Measurements from ENCODE around the gene SLC3A2. TPM values are rescaled to one million over a fixed set of nuclear protein-coding genes. Genes with fewer than 3 reads are reported as not detected.
A peak's percentile ranks its signal among the peaks of the same experiment; 100 is the strongest.

SLC3A2 gene
- total RNA-seq, 1 experiment from 2014 or later = 290 TPM

DNA sequence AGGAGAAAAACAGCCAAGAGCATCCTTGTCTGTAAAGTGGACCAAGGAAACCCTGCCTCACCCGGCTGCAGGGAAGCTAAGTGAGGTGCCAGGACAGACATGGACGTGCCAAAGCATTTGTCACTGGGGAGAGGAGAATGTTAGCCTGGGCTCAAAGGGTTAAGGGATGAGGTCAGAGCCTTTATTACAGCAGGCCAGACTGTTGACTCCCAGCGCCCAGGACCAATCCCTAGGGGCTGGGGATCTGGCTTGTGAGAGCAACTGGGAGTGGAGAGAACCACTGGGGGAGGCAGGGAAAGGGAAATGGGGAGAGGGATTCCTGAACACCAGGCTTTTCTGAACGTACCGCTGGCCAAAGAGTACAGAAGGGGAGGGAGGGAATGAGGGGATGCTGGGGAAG lies 37.8 kb downstream of the SLC3A2 start:
- Histone ChIP-seq H2BK120ac (ENCODE audit: low read depth, low read length, poor library complexity, severe bottlenecking) (no peak overlapping the region), H4K91ac (ENCODE audit: insufficient read length, low read depth, low read length) (no peak overlapping the region), H4K5ac (ENCODE audit: insufficient read length, low read depth, low read length) (no peak overlapping the region), H2BK15ac (ENCODE audit: low read depth, low read length) (no peak overlapping the region), H3K79me1 (ENCODE audit: insufficient read depth, low read depth, low read length, poor library complexity, severe bottlenecking) (no peaks in the 10 kb centered on the region), H3K79me2 (ENCODE audit: insufficient read depth, low read length) (no peaks in the 10 kb centered on the region), H4K20me1 (ENCODE audit: control insufficient read depth, insufficient read depth, insufficient read length) (no peaks in the 10 kb centered on the region), H2BK5ac (ENCODE audit: insufficient read length, low read length) (no peak overlapping the region), H3K14ac (ENCODE audit: insufficient read depth, low read length) (no peak overlapping the region), H3K4me2 (ENCODE audit: insufficient read depth, insufficient read length, low read length) (no peak overlapping the region), H4K8ac (replicated peaks; ENCODE audit: insufficient read length, low read depth, low read length) (no peak overlapping the region), H2AK5ac (ENCODE audit: insufficient read length, low read length) (no peak overlapping the region), H3K56ac (ENCODE audit: insufficient read length, low read depth, low read length) (no peak overlapping the region), H3K9ac (ENCODE audit: extremely low read depth, insufficient read length, low read length) (no peak overlapping the region), H3K27me3 (ENCODE audit: insufficient read depth, low read length) (peaks cover 2% of the 10 kb centered on the region), H3K18ac (ENCODE audit: insufficient read length, low read depth, low read length) (no peak overlapping the region), H3K27ac (ENCODE audit: insufficient read length, low read depth, low read length) (no peak overlapping the region), H3T11ph (ENCODE audit: low read length) (no peak overlapping the region), H3K9me3 (ENCODE audit: control insufficient read depth, low read depth, low read length) (no peaks in the 10 kb centered on the region), H3K4ac (ENCODE audit: low read depth, low read length) (no peak overlapping the region), H3K23me2 (ENCODE audit: insufficient read length, low read depth, low read length, poor library complexity, severe bottlenecking) (peaks cover 2% of the 10 kb centered on the region), H3K23ac (ENCODE audit: insufficient read length, low read depth, low read length) (no peak overlapping the region), H2BK12ac (ENCODE audit: insufficient read length, low read depth, low read length) (no peak overlapping the region), H3K4me1 (ENCODE audit: insufficient read depth, low read length) (no peaks in the 10 kb centered on the region), H2AFZ (ENCODE audit: low read length) (no peak overlapping the region), H2BK20ac (ENCODE audit: low read depth, low read length, poor library complexity, severe bottlenecking) (no peak overlapping the region)
- DNase-seq = no peak
- H3K9me3 Mint-ChIP-seq = no peaks in the 10 kb centered on the region; a peak in 1 of 5 replicates
- TF ChIP-seq, protein P1, sequence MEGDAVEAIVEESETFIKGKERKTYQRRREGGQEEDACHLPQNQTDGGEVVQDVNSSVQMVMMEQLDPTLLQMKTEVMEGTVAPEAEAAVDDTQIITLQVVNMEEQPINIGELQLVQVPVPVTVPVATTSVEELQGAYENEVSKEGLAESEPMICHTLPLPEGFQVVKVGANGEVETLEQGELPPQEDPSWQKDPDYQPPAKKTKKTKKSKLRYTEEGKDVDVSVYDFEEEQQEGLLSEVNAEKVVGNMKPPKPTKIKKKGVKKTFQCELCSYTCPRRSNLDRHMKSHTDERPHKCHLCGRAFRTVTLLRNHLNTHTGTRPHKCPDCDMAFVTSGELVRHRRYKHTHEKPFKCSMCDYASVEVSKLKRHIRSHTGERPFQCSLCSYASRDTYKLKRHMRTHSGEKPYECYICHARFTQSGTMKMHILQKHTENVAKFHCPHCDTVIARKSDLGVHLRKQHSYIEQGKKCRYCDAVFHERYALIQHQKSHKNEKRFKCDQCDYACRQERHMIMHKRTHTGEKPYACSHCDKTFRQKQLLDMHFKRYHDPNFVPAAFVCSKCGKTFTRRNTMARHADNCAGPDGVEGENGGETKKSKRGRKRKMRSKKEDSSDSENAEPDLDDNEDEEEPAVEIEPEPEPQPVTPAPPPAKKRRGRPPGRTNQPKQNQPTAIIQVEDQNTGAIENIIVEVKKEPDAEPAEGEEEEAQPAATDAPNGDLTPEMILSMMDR (conservative IDR thresholded peaks at IDR 0.05) = no peak
- peak overlapping the region in 1 of 3 experiments; percentile 52; a peak in 1 of 7 replicates for H3K27ac Mint-ChIP-seq
- peaks cover 39% of the 10 kb centered on the region for H3K27me3 Mint-ChIP-seq (ENCODE audit: low read depth)
- H3K36me3 Mint-ChIP-seq (ENCODE audit: insufficient read depth in 1 of 3, low read depth in 3 of 3) = no peaks in the 10 kb centered on the region; a peak in 1 of 7 replicates
- H3K4me3 Mint-ChIP-seq = no peak overlapping the region; a peak in 1 of 5 replicates
- no CpG with 5 or more reads among the region's 5 CpGs for WGBS (ENCODE audit: extremely low coverage, insufficient read length, low lambda C conversion rate)
- peaks cover 24 to 44% of the 10 kb centered on the region in 2 experiments for H3K4me1 Mint-ChIP-seq

Data from H9 (cell line).